GM18508 (cell line): ENCODE measurements around the gene DIP2C.
"Not testable (repeated sequence)": the region's sequence is repeated elsewhere in the genome, so short reads cannot be mapped to it uniquely, and the experiment has no call there.

ENCODE experiments used
- ATAC-seq: cut with Tn5 transposase; IDR thresholded peaks from one replicate; pipeline ENCODE4 v1.9.1; 2021; ENCODE audit warnings: moderate number of reproducible peaks; ENCODE audit not compliant: insufficient read depth, unreplicated experiment

Gene DIP2C

DNA sequence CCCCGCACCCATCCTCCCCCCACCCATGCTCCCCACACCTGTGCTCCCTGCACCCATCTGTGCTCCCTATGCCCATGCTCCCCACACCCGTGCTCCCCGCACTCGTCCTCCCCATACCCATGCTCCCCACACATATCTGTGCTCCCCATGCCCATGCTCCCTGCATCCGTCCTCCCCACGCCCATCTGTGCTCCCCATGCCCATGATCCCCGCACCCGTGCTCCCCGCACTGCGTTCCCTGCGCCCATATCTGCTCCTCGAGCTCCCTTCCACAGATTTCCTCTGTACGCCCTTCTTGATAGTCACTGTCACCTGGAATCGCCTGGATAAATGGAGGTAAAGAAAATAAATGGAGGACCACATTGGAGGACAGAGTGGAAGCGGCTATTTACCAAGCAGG is 9.9 kb downstream of the DIP2C start:
- ATAC-seq, result no peak

- not testable (repeated sequence) for ATAC-seq
Observed at GRCh38 chr10:678662-679005, 10.8 kb downstream of the DIP2C start.

DNA sequence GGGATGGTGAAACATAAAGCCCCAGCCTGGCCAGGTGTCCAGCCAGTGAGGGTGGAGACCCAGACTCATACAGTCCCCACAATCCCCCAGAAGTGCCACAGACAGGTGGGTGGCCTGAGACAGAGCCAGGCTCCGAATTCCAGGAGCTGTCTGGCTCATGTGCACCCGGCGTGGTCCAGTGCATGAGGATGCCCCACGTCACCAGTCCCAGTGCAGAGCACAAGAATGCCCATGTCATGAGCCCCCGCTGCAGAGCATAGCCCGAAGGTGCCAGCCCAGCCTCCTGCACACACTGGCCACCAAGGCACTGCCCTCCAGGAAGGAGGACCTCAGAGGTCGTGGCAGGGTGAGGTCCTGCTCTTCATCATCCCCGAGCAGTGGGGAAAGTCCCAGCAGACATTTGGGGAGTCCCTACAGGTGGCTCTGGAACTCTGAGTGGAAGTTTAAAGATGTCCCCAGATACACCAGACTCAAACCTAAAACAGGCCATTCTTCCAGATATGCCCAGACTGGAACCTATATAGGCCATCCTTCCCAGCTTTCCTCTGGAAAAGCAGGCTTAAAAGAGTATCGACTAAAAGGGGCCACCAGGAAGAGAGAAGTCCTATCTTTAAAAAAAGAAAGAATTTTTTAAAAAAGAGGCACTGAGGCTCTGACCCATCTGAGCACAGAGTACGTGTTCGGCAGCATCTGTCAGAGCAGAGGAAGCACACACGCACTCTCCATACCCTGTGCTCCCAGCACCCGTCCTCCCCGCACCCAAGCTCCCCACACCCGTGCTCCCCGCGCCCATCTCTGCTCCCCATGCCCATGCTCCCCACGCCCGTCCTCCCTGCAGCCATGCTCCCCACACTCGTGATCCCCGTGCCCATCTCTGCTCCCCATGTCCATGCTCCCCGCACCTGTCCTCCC is 11.5 kb downstream of the DIP2C start:
- no peak for ATAC-seq

DNA sequence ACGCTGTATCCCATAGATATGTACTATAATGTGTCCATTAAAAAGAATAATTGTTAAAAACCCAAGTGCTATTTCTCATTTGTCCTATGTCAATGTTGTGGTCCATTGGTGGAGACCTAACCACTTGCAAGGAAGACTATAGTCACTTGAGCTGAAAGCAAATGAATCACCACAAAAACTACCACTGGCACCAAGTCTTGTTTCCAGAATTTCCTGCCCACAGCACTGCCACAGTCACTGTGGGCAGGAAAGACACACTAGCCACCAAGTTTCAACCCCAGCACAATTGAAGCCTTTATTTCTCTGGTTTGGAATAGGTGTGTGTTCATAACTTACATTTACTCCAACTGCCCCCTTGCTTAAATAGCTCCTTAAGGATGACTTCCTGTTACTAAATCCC is 12.4 kb downstream of the DIP2C start:
- ATAC-seq, result no peak

GRCh38 chr10:676178-676577 is 13.3 kb downstream of the DIP2C start:
- no peak for ATAC-seq

- ATAC-seq, result no peak
Observed at GRCh38 chr10:675532-675931, 13.9 kb downstream of the DIP2C start.

GRCh38 chr10:673492-673891 is 16.0 kb downstream of the DIP2C start:
- ATAC-seq, result no peak

GRCh38 chr10:672992-673391 is 16.5 kb downstream of the DIP2C start:
- no peak for ATAC-seq

DNA sequence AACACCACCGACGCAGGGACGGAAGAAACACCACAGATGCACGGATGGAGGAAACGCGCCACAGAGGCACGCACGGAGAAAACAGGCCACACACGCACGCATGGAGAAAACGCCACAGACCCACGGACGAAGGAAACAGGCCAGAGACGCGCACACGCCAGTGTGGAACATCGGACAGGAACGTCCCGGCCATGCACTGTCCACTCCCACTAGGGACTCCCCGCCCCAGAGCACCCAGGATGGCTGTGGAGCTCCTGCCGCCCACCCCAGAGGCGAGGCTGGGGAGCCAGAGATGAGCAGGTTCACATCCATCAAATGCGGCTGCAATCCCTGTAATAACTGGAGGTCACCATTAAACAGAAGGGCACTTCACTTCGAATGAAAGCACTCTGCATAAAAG is 17.3 kb downstream of the DIP2C start:
- ATAC-seq, result no peak

GRCh38 chr10:670990-671389 is 18.5 kb downstream of the DIP2C start:
- ATAC-seq, result no peak

GRCh38 chr10:670038-670437 is 19.4 kb downstream of the DIP2C start:
- ATAC-seq, result no peak

DNA sequence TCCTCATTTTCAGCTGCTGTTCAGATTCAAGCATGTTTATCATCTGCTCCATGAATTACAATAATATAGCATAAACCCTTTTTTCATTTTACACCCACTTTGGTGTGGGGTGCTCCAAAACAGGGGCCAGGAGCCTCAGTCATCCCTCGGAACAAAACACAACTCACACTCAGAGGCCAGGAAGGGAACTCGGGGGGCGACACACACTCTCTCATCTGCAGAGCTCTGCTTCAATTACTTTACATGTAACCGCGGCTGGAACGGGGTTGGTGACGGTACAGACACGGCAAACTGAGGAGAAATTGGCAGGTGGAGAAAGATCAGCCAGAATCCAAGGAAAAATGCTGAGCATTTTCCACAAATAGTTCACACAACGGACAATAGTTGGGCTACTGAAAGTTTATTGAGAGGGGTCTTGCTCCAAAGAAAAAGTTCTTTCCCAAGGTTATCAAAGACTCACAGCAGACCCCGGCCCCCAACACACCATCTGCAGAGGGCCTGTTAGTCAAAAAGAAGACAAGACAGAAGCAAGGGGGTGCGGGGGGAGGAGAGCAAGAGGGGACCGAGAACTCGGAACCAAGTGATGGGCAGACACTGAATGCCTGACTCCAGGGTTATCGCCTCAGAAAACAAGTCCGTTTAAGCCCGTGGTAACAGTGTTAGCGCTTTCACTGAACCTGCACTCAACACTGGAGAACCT is 20.5 kb downstream of the DIP2C start:
- no peak for ATAC-seq

- ATAC-seq, result no peak
Observed at GRCh38 chr10:667602-668143, 21.8 kb downstream of the DIP2C start.

DNA sequence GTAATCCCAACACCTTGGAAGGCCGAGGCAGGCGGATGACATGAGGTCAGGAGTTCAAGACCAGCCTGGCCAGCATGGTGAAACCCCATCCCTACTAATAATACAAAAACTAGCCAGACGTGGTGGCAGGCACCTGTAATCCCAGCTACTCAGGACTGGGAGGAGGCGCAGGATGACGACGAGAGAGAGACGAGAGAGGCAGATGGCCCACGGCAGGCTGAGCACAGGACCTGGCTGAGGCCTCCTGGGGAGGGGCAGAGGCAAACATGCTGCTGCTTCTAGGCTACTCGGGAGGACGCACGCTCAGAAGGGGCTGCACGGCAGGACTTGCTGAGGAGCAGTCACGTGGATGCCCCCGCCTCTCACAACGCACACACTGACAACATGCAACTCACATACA is 22.4 kb downstream of the DIP2C start:
- no peak for ATAC-seq

- no peak for ATAC-seq
Observed at GRCh38 chr10:666237-667012, 23.0 kb downstream of the DIP2C start.

- ATAC-seq, result no peak
Observed at GRCh38 chr10:665579-666091, 23.8 kb downstream of the DIP2C start.

DNA sequence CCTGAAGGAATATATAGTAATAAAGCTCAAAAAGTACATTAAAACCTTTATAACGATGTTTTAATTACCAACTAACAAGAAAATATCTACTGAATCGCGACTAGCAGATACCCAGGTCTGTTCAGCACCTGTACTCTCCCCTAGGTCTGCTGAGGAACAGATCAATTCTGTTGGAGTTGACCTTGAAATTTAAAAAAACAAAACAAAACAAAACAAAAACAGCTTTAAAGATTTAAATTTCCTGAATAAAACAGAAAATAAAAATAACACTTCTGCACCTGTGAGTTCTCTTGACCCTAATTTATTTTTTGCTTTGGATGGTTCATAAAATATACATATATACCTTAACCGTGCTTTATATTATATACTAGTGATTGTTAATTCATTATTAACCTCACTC is 24.6 kb downstream of the DIP2C start:
- ATAC-seq, result no peak

DNA sequence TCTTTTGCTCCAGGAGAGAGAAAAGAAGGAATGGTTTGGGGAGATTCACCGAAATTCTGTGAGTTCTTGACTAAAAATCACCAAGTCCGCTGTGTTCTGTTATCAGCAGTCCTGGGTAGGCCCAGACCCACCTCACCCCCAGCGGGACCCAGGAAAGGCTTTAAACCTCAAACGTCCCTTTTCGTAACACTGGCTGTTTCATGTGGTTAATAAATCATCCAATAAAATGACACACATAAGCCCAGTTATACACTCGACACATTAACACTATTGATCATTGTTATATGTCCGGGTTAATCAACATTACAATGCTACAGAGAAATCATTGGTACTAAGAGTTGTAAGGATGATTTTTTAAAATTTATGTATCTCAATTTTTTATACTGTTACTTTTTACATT is 25.2 kb downstream of the DIP2C start:
- ATAC-seq, result no peak

DNA sequence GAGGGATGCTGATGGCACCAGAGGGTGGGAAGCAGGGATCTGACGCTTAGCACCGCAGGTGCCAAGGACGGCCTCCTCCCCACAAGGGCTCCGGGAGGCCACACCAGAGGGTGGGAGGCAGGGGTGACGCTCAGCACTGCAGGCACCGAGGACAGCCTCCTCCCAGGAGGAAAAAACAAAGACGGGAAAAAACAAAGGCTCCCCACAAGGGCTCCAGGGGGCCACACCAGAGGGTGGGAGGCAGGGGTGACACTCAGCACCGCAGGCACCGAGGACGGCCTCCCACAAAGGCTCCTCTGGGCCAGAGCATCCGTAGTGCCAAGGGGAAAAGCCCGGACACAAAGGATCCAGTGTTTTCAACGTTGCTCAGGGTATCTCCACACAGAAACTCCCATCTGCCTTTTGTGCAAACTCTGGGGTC is 25.6 kb downstream of the DIP2C start:
- ATAC-seq, result no peak

DNA sequence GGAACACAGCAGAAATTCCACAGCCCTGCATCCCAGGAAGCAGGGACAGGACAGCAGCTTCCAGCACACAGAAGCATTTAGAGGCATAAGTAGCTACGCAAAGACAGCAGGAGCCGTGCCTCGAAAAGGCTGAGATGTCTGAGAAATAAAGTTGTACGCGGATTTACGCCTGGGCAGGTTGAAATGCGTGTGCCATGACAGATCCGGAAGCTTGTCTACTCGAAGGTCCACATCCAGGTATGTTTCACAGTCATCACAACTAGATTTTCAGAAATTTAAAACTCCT is 26.1 kb downstream of the DIP2C start:
- ATAC-seq, result no peak
